ENCODE data around the gene CTTNBP2. TPM values are rescaled to one million over a fixed set of nuclear protein-coding genes. Genes with fewer than 3 reads are reported as not detected.

CTTNBP2 gene
- total RNA-seq, 4 donors from 2014 or later, result 3.1 to 31.4 (median 4.8) TPM

DNA sequence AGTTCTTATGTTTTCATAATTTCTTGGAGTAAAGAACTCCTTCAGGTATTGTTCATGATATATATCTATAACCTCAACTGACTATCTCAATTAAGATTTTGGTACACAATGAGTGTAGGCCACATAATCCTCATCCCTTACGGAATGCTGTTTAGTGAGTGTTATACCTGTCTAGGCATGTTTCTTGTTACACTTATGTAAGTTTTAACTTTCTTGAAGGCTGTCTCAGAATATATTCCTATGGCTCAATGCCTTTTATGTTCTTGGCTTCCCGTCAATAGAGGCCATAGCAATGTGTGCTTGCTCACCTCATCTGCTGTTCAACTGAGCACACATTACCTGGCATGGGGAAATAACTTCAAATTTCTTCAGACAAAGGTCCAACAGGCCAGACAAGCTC is 185.1 kb downstream of the CTTNBP2 start:
- Histone ChIP-seq H3K36me3 (no peaks in the 10 kb centered on the region), H3K4me3 (no peak overlapping the region), H3K4me1 (peaks cover 0 to 8% (median 0%) of the 10 kb centered on the region in 4 donors), H3K27ac (no peak overlapping the region), H3K9me3 (no peaks in the 10 kb centered on the region), H3K27me3 (no peaks in the 10 kb centered on the region)
- no peak for DNase-seq
- no peak for TF ChIP-seq POLR2A (IDR thresholded peaks at IDR 0.05)
- TF ChIP-seq, protein P1, sequence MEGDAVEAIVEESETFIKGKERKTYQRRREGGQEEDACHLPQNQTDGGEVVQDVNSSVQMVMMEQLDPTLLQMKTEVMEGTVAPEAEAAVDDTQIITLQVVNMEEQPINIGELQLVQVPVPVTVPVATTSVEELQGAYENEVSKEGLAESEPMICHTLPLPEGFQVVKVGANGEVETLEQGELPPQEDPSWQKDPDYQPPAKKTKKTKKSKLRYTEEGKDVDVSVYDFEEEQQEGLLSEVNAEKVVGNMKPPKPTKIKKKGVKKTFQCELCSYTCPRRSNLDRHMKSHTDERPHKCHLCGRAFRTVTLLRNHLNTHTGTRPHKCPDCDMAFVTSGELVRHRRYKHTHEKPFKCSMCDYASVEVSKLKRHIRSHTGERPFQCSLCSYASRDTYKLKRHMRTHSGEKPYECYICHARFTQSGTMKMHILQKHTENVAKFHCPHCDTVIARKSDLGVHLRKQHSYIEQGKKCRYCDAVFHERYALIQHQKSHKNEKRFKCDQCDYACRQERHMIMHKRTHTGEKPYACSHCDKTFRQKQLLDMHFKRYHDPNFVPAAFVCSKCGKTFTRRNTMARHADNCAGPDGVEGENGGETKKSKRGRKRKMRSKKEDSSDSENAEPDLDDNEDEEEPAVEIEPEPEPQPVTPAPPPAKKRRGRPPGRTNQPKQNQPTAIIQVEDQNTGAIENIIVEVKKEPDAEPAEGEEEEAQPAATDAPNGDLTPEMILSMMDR (IDR thresholded peaks at IDR 0.05), result no peak

DNA sequence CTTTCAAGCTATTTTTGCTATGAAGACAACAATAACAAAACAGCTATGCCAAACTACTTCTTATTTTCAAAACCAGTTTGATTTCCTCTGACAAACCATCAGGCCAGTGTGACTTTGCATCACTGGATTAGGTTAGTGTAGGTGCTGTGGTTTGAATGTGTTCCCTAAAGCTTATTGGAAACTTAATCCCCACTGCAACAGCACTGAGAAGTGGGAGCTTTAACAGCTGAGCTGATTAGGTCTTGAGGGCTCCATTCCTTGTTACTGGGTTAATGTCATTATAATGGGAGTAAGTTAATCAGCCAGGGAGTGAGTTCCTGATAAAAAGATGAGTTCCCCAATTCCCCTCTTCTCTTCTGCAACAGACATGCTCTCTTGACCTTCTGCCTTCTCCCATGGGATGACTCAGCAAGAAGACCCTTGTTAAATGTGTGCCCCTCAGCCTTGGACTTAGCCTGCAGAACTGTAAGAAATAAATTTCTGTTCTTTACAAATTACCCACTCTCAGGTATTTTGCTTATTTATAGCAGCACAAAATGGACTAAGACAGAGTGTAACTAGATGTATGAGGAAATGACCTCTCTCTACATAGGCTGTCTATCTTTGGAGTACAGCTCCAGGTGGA is 186.8 kb downstream of the CTTNBP2 start:
- TF ChIP-seq, protein P1 (IDR thresholded peaks at IDR 0.05), result no peak
- H3K9me3 ChIP-seq, result no peaks in the 10 kb centered on the region
- no peak overlapping the region for H3K4me3 ChIP-seq
- H3K36me3 ChIP-seq, result no peaks in the 10 kb centered on the region
- no peak for DNase-seq
- H3K27ac ChIP-seq, result no peak overlapping the region
- H3K27me3 ChIP-seq, result no peaks in the 10 kb centered on the region
- peaks cover 0 to 8% (median 0%) of the 10 kb centered on the region in 4 donors for H3K4me1 ChIP-seq

GRCh38 chr7:117685795-117686194 is 187.4 kb downstream of the CTTNBP2 start:
- Histone ChIP-seq H3K27me3 (no peaks in the 10 kb centered on the region), H3K36me3 (no peaks in the 10 kb centered on the region), H3K9me3 (no peaks in the 10 kb centered on the region), H3K4me3 (no peak overlapping the region), H3K4me1 (peaks cover 0 to 8% (median 0%) of the 10 kb centered on the region in 4 donors), H3K27ac (no peak overlapping the region)
- TF ChIP-seq, protein P1 (IDR thresholded peaks at IDR 0.05), result no peak
- TF ChIP-seq POLR2A (IDR thresholded peaks at IDR 0.05), result no peak
- DNase-seq, result no peak

DNA sequence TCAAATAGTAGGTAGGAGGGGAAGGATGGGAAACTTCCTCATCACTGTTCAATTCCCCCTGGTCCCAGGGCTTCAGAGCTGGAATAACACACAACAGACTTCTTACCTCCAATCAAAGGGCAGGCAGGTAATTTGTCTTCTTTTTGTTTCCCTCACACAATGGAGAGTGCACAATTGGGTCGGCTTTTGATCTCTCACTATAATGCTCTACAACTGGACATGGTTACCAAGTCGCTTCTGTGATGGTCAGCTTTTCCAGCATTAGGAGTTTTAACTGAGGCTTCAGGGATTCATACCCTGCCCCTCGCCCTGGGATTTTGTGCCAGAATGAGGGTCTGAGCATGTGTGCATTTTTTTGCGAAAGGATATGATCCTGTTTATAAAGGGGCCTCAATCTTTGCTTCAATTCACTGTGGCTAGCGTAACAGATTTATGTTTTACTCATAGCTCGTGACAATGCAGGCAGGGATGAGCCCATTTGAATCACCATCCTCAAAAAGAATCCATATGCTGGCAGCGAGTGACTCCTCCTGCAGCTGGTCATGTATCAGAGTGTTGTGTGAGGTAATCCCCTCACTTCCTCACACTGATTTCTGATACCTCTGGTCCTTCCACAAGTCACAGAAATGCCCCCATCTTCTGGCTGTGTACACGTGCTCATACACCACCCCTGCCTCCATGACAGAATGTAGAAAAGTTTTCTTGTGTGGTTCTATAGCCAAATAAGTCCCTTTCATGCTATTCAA is 189.6 kb downstream of the CTTNBP2 start:
- H3K4me1 ChIP-seq, result peaks cover 0 to 8% (median 0%) of the 10 kb centered on the region in 4 donors
- H3K27me3 ChIP-seq, result no peaks in the 10 kb centered on the region
- H3K27ac ChIP-seq, result peak overlapping the region in 2 of 4 donors; percentile 32 to 52
- TF ChIP-seq, protein P1 (IDR thresholded peaks at IDR 0.05), result no peak
- no peak for TF ChIP-seq POLR2A (IDR thresholded peaks at IDR 0.05)
- DNase-seq, result no peak
- no peaks in the 10 kb centered on the region for H3K36me3 ChIP-seq
- no peaks in the 10 kb centered on the region for H3K9me3 ChIP-seq
- H3K4me3 ChIP-seq, result no peak overlapping the region

- Histone ChIP-seq H3K9me3 (no peaks in the 10 kb centered on the region), H3K36me3 (no peaks in the 10 kb centered on the region), H3K4me3 (no peak overlapping the region), H3K27ac (peak overlapping the region in 2 of 4 donors; percentile 32 to 52), H3K4me1 (peaks cover 0 to 8% (median 0%) of the 10 kb centered on the region in 4 donors), H3K27me3 (no peaks in the 10 kb centered on the region)
- TF ChIP-seq POLR2A (IDR thresholded peaks at IDR 0.05), result no peak
- TF ChIP-seq, protein P1 (IDR thresholded peaks at IDR 0.05), result no peak
- peak in 2 of 3 donors; percentile 48 to 53 for DNase-seq
Observed at GRCh38 chr7:117682681-117683385, 190.4 kb downstream of the CTTNBP2 start.
